Esophagus muscularis mucosa (tissue), 4 donors: ENCODE data around the gene HECA. TPM values are rescaled to one million over a fixed set of nuclear protein-coding genes. Genes with fewer than 3 reads are reported as not detected.

Source experiments
- DNase-seq: peaks from one replicate; pipeline ENCODE4 v3.0.0-alpha.2; 2017; ENCODE audit errors: extremely low spot score
- H3K27ac ChIP-seq, 4 donors: fragments of 200-600 bp; sonication (generic); replicated peaks in 1 of 4; 1 replicate in 3 of 4; 2 replicates in 1 of 4; pipeline ENCODE4 v1.5.1; 2016 to 2019; ENCODE audit warnings: mild to moderate bottlenecking in 1 of 4
- H3K27me3 ChIP-seq, 4 donors: fragments of 200-600 bp; sonication (generic); one replicate each; pipeline versions ENCODE4 v1.5.1 to v1.6.0; 2016 to 2019
- H3K36me3 ChIP-seq, 4 donors: fragments of 200-600 bp; sonication (generic); one replicate each; pipeline ENCODE4 v1.5.1; 2016 to 2019
- H3K4me1 ChIP-seq, 4 donors: fragments of 200-600 bp; sonication (generic); one replicate each; pipeline ENCODE4 v1.5.1; 2016 to 2019
- H3K4me3 ChIP-seq, 4 donors: fragments of 200-600 bp; sonication (generic); 1 replicate in 2 of 4; 2 replicates in 2 of 4; pipeline ENCODE4 v1.5.1; 2016 to 2019; ENCODE audit warnings: mild to moderate bottlenecking in 4 of 4, moderate library complexity in 1 of 4
- H3K9me3 ChIP-seq, 4 donors: fragments of 200-600 bp; sonication (generic); 1 replicate in 3 of 4; 2 replicates in 1 of 4; pipeline ENCODE4 v1.5.1; 2016 to 2019
- CTCF ChIP-seq, 3 experiments: fragments of 200-600 bp in 2 of 3; fragments of 450-650 bp in 1 of 3; sonication (generic) in 2 of 3; IDR thresholded peaks; one replicate each; pipeline ENCODE4 v1.5.1; 2017 to 2019; ENCODE audit warnings: antibody characterized with exemption in 3 of 3, mild to moderate bottlenecking in 2 of 3, moderate library complexity in 1 of 3
- EP300 ChIP-seq: sonication (generic); formaldehyde crosslinking; IDR thresholded peaks from one replicate; pipeline ENCODE4 v1.6.1; 2017; ENCODE audit warnings: antibody characterized with exemption
- POLR2A ChIP-seq: fragments of 450-650 bp; IDR thresholded peaks from one replicate; pipeline ENCODE4 v1.6.1; 2017; ENCODE audit warnings: antibody characterized with exemption, moderate library complexity, mild to moderate bottlenecking, low read depth
- POLR2AphosphoS5 ChIP-seq, 2 donors: sonication (generic); formaldehyde crosslinking; IDR thresholded peaks; one replicate each; pipeline ENCODE4 v1.6.1; 2017; ENCODE audit warnings: antibody characterized with exemption in 2 of 2
- WGBS: methylation state at CpG from one replicate; pipeline ENCODE4 v1.1.5; 2018; 5-methylcytosine and 5-hydroxymethylcytosine counted together
- intact Hi-C: fragments of 100-400 bp; cut with DNase I; formaldehyde crosslinking; loops from one replicate; pipeline ENCODE4 v1.15.1; 2023
- total RNA-seq, 4 donors: library from RNA; depleted of rRNA; stranded (reverse); fragments of >200 nt; gene quantifications; one replicate each; pipeline versions ENCODE4 v1.1.0 to v1.2.1, GENCODE V29; 2016

The HECA gene
- total RNA-seq, 4 donors from 2014 or later, result 43.2 to 68.4 (median 52.4) TPM

DNA sequence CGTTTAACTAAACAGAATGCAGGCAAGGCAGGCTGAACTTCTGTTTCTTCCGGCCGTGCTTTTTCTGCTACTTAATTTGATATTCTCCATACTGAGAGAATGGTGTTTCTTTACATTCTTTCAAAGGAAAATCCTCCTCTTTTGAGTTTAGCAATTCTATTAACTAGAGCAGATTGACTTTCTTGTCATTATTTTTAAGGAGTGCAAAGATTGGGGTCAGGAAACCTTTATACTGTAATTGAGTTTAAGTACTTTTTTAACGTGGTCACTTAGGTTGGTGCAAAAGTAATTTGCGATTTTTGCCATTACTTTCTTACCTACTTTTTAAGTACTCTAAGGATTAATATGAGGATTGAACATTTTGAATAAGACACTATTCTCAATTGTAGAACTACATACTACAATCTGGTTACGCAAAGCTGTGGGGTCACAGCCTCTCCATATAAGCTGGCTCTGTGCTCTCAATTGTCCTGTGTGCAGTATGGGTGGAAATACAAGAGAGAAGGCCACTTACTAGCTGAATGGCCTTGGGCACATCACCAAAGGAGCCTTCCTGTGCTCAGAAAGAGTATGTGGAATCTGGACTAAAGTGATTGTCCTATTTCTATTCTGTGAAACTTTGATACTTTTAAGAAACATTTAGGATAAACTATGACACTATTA, 16.7 kb downstream of the HECA start:
- H3K4me3 ChIP-seq, result no peak overlapping the region
- H3K27ac ChIP-seq, result no peak overlapping the region
- H3K4me1 ChIP-seq, result peaks cover 47 to 74% (median 62%) of the 10 kb centered on the region in 4 donors
- intact Hi-C loops, result no loop called here
- H3K9me3 ChIP-seq, result no peaks in the 10 kb centered on the region
- 87% methylated on average over 6 of the region's 6 CpGs for WGBS
- no peaks in the 10 kb centered on the region for H3K36me3 ChIP-seq
- no peak for DNase-seq
- H3K27me3 ChIP-seq, result no peaks in the 10 kb centered on the region
- TF ChIP-seq EP300 (no peak), CTCF (IDR thresholded peaks at IDR 0.05) (no peak), POLR2AphosphoS5 (IDR thresholded peaks at IDR 0.05) (no peak), POLR2A (no peak)

- WGBS, result 74% methylated on average over 5 of the region's 5 CpGs
- Histone ChIP-seq H3K27ac (no peak overlapping the region), H3K4me3 (no peak overlapping the region), H3K36me3 (no peaks in the 10 kb centered on the region), H3K4me1 (peaks cover 46 to 74% (median 63%) of the 10 kb centered on the region in 4 donors), H3K9me3 (no peaks in the 10 kb centered on the region), H3K27me3 (no peaks in the 10 kb centered on the region)
- TF ChIP-seq EP300 (no peak), POLR2A (no peak), POLR2AphosphoS5 (IDR thresholded peaks at IDR 0.05) (no peak), CTCF (IDR thresholded peaks at IDR 0.05) (no peak)
- DNase-seq, result no peak
- intact Hi-C loops, result no loop called here
These were observed 17.4 kb downstream of the HECA start for GRCh38 chr6:139152088-139152891.

DNA sequence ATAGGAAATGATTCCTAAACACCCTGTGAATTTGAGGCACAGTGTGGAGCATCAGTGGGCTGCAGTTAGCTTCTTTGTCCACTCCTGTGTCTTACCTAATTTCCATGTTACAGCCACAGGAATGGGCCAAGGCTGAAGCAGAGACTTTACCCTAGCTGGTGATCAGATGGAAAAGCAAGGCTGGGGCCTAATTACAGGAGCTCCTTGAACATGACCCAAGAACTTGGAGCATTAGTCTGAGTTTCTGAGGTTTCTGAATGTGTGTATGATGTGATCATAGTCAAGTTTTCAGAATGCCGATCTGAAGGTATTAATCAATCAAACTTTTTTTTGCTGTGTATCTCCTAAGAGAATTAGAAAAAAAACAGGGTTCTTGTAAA, 18.0 kb downstream of the HECA start:
- no peaks in the 10 kb centered on the region for H3K9me3 ChIP-seq
- no peak for DNase-seq
- intact Hi-C loops, result no loop called here
- no peak overlapping the region for H3K4me3 ChIP-seq
- H3K27ac ChIP-seq, result no peak overlapping the region
- no peaks in the 10 kb centered on the region for H3K27me3 ChIP-seq
- TF ChIP-seq CTCF (IDR thresholded peaks at IDR 0.05) (no peak), POLR2A (no peak), EP300 (no peak), POLR2AphosphoS5 (IDR thresholded peaks at IDR 0.05) (no peak)
- no peaks in the 10 kb centered on the region for H3K36me3 ChIP-seq
- 83% methylated on average over 1 of the region's 1 CpG for WGBS
- peaks cover 44 to 75% (median 60%) of the 10 kb centered on the region in 4 donors for H3K4me1 ChIP-seq

- no peak overlapping the region for H3K4me3 ChIP-seq
- no peaks in the 10 kb centered on the region for H3K27me3 ChIP-seq
- no peak overlapping the region for H3K27ac ChIP-seq
- DNase-seq, result no peak
- H3K4me1 ChIP-seq, result peaks cover 34 to 67% (median 52%) of the 10 kb centered on the region in 4 donors
- intact Hi-C loops, result no loop called here
- no peaks in the 10 kb centered on the region for H3K9me3 ChIP-seq
- TF ChIP-seq EP300 (no peak), POLR2AphosphoS5 (IDR thresholded peaks at IDR 0.05) (no peak), POLR2A (no peak), CTCF (IDR thresholded peaks at IDR 0.05) (no peak)
- H3K36me3 ChIP-seq, result no peaks in the 10 kb centered on the region
These were observed 19.0 kb downstream of the HECA start for GRCh38 chr6:139153855-139154254.
